ENCODE data around the gene SPARC.

- TF ChIP-seq CTCF (IDR thresholded peaks at IDR 0.05), result no peak
- no peak for TF ChIP-seq EZH2 (IDR thresholded peaks at IDR 0.05; ENCODE audit: borderline replicate concordance, insufficient read depth, low read depth, low read length, poor library complexity, severe bottlenecking)
These were observed 14.2 kb downstream of the SPARC start for GRCh38 chr5:151672516-151672915.

All from B cell (primary cell).